NCI-H2196 treated with DMSO at 0.1 percent for 48 hours (cell line): ENCODE data around the gene USP28.

Experiments
- DNase-seq: peaks from one replicate; lab custom pipeline; 2025; ENCODE audit not compliant: unreplicated experiment; lab: John Stamatoyannopoulos, UW

Gene USP28

DNA sequence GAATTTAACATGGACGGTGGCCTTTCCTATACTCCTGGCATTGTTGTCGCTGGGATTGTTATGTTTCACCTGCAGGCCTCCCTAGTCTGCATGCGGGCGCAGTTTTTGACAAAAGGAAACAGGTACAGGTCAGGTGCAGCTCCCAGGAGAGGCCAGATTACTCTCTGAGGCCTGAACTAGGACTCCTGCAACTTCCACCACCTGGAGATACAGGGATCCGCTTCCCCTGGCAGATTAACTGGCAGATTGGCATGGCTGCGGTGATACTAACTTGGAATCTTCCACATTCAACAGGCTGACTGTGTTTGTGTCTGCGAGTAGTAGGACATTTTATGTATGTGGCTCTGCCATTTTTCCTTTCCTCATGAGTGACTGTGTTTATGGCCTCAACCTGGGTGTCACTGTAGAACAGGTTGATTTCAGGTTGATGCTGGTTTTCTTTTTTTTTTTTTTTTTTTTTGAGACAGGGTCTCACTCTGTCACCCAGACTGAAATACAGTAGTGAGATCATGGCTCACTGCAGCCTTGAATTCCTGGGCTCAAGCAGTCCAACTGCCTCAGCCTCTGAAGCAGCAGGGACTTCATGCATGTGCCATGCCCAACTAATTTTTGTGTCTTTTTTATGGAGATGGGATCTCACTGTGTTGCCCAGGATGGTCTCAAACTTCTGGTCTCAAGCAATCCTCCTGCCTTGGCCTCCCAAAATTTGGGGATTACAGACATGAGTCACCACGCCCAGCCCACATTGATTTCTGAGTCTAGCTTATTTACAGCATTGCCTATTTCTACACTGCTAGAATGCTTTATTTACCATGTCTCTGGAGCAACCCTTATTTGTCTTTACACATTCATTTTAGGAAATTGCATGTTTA is 1.7 kb upstream of the USP28 start:
- no peak for DNase-seq

DNA sequence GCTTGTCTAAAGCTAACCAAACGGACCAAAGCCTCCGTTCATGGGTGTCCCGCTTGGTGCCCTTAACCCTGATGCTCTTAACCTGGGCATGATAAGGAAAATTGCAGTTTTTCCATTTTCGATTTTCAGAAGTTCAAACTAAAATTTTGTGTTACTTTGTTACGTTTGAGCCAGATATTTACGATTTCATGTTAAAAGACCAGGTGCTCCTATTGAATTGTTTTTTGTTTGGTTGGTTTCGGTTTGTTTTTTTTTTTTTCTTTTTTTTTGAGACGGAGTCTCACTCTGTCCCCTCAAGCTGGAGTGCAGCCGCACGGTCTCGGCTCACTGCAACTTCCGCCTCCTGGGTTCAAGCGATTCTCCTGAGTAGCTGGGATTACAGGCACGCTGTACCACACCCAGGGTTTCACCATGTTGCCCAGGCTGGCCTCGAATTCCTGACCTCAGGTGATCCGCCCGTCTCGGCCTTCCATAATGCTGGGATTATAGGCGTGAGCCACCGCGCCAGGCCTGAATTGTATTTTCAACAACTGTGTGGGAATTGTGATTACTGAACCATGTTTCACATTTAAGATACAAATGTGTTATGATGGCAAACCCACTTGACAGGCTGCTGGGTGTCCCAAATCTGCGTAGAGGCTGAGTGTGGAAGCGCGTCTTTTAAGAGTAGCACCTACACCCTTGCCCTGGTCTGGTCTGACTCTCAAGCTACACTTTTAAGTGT is 864 bp upstream of the USP28 start:
- DNase-seq, result no peak

DNA sequence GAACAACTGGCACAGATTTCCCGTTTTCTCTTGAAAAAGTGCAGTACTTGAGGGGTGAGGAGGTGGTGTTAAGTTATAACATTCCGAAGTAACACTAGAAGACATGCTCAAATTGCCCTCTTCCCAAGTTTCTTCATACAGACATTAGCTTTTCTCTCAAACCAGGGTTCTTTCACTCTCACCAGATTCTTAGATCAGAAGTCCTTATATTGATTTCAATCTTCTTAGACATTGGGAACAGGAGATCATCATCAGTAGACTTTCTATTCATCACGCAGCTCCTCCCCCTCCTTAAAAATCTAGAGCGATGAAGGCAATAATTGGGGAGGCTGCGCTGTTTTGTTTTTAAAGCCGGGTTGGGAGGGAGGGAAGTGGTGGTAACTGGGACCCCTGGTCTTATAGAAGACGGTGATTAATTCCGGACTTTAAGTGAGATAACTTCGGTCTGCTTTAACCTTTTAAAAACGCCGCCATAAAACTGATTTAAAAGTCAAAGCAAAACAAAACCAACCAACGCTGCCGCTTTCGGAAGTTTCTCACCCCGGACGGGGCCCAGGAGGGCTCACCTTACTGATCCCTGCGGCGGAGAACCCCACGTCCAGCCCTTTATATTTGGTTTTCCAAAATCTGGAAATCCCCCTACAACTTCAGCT is 665 bp downstream of the USP28 start:
- DNase-seq, result no peak

DNA sequence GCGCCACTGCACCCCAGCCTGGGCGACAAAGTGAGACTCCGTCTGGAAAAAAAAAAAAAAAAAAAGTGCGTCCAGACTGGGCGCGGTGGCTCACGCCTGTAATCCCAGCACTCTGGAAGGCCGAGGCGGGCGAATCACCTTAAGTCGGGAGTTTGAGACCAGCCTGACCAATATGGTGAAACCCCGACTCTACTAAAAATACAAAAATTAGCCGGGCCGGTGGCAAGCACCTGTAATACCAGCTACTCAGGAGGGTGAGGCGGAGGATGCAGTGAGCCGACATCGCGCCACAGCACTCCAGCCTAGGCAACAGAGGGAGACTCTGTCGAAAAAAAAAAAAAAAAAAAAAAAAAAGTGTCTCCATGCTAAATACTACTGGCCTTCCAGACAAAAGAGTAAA is 1.3 kb downstream of the USP28 start:
- no peak for DNase-seq

DNA sequence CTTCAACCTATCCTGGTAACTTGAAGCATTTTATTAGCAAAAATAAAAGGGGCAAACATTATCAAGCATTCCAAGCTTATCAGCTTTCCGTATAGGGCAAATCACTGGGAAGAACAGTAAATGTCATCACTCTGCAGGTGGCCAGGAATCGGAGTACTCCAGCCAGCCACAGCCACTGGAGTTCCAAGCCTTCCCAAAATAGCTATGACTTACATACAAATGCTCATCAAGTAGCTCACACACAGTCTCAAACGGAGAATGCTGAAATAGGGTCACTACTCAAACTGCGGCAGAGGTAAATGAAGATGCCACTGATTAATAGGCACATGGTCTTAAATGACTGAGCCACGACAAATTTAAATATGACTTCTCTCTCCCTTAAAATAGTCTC is 2.1 kb downstream of the USP28 start:
- no peak for DNase-seq

DNA sequence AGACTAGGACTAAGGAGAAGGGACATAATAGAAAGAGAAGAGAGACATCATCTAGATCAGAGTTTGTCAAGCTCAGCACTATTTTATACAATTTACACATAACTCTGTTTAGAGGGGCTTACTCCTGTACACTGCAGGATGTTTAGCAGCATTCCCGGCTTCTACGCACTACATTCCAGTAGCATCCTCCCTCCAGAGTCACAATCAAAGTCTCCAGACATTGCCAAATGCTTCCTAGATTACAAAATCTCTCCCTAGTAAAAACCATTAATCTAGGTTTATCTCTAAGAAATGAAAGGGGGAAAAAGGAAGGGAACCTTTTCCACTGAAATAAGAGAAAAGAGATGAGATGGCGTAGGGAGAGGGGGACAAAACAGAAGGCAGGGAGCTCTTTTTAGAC is 4.0 kb downstream of the USP28 start:
- DNase-seq, result no peak

DNA sequence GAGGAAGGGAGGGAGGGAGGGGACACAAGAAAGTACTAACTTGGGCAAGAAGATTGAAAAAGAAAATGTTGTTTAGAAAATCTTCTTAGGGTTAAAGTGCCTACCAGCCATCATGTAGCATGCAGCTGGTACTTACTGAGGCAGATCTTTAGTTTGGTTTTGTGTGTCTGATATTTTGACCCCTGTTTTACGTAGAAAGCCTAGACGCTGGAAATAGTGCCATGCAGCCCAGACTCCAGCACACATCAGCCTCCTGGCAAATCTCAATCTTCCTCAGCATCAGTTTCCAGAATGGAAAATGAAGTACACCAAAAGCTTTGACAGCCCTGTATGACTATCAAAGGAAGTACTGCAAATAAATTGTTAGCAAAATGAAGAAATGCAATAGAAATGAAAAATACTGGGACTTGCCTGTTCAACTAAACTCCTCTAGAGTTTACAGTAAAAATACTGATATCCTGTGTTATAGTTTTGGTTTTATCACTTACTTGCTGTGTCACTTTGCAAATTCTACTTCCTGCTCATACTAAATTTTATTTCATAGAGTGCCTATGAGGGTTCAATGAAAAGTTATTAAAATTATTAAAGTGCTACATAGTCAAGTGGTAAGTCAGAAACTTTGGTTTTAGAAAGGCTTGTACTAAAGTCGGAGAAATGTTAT is 7.4 kb downstream of the USP28 start:
- no peak for DNase-seq

DNA sequence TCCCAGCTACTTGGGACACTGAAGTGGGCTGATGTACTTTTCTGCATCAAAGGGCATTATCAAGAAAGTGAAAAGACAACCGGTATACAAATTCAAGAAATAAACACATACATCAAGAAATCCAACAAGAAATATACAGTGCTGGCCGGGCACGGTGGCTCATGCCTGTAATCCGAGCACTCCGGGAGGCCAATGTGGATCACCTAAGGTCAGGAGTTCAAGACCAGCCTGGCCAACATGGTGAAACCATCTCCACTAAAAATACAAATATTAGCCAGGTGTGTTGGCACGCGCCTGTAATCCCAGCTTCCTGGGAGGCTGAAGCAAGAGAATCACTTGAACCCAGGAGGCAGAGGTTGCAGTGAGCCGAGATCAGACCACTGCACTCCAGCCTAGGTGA is 9.5 kb downstream of the USP28 start:
- no peak for DNase-seq

DNA sequence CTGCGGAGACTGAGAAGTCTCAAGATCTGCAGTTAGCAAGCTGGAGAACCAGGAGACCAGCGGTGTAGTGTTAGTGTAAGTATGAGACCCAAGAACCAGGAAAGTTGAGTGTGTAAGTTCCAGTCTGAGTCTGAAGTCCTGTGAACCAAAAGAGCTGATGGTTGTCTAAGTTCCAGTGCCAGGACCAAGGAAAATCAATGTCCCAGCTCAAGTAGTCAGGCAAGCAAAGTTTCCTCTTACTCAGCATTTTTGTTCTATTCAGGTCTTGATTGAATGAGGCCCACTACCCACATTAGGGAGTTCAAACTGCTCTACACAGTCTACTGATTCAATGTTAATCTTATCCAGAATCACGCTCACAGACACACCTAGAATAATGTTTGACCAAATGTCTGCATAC is 11.0 kb downstream of the USP28 start:
- DNase-seq, result no peak

DNA sequence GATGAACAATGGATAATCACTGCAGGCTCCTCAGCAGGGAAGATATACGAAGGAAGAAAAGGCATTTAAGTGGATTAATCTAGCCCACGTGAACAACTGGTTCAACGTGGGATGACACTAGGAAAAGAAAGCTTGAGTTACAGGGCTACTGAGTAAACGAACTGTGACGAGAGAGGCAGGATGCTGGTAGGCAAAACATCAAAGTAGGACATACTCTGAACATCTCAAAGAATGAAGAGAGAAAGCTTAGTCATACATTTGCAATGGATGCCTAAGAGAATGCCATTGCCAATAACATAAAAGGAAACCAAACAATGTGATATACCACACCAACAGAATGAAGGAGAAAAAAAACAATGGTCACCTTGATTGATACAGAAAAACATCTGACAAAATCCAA is 12.9 kb downstream of the USP28 start:
- no peak for DNase-seq

DNA sequence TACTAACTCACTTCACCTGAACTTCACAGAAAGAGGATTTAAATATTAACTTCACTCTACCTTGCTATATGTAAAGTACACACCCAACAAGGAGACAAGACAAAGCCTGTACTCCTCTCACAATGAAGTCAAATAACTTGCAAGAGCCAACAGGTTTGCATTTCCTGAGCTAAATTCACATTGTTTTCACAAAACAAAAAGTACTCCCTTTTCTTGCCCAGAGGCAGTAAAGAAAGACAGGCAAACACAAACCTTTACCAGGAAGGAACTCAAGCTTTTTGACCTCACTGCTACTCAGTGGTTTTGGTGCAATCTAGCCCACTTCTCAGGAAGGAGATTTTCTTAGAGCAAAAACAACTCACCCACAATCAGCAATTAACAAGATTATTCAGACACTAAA is 15.7 kb downstream of the USP28 start:
- no peak for DNase-seq

DNA sequence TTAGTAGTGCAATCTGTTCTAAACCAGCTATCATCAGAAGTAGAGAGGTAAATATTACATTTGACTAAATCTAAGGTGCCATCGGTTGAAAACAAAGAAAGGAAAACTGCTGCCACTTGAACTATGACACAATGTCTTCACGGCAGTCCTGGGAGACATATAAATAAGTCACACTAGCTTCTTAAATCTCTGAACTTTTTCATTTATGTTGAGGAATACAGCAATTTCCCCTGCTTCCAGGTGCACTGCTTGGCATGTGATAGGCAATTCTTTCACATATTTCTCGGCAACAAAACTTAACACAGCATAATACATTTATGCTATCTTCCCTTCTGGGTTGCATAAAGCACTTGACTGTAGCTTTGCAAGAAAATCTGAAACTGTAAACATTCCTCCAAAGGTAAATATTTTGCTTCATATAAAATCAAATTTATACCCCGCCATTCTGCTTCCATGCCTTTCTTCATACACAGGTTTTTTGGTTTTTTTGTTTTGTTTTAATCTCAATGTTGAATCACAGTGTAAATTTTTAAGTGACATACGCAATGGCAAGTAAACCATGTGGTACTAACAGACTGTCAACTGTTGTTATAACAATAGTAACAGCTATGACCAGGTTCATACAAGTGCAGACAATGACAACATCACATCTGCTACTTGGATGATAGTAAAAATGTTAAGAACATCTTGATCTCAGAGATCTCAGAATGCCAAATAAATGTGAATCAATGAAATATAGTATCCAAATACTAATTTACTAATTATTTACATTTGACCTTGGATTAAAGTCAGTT is 18.2 kb downstream of the USP28 start:
- no peak for DNase-seq

DNA sequence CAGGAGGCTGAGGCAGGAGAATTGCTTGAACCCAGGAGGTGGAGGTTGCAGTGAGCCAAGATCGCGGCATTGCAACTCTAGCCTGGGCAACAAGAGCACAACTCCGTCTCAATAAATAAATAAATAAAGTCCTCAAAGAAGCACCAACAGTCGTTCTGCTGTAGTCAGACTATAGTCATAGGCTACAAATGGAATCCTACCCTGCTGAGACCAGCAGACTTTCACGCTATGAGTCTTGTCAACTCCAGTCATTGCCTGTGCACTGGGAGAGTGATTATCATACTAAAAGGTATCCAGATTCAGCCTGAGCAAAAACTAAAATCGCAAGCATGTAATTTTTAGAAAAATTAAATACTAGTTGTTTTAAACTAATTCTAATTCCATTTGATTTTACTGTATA is 19.6 kb downstream of the USP28 start:
- DNase-seq, result no peak

DNA sequence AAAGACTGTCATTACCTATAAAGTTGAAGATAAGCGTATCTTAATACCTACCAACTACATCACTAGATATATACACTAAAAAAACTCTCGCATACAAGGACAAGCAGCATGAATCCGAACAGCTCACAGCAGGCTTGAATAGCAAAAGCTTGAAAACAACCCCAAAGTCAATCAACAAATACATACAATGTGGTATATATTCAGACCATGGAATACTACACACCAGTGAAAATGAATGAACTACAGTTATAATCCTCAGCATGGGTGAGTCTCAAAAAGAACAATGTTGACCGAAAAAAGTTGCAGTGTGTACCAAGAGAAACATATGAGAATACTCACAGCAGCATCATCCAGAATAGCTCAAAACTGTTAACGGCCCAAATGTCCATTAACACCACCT is 25.2 kb downstream of the USP28 start:
- DNase-seq, result no peak

DNA sequence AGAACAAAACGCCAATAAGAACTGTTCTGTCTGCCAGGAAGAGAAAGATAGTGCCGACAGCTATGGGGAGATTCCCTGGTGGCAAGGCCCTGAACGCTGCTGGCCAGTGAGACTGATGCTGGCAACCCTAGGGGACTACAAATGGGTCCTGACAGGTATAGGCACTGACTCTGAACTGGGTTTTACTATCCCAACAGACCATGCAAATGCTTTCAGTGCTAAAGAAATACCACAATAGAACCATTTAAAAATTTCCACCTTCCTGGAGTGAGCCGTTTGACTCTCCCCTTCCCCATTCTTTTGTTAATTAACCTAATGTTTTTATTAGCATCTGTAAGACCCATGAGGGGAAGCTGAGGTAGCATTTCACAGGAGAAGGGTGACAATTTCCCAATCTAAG is 25.7 kb downstream of the USP28 start:
- no peak for DNase-seq

DNA sequence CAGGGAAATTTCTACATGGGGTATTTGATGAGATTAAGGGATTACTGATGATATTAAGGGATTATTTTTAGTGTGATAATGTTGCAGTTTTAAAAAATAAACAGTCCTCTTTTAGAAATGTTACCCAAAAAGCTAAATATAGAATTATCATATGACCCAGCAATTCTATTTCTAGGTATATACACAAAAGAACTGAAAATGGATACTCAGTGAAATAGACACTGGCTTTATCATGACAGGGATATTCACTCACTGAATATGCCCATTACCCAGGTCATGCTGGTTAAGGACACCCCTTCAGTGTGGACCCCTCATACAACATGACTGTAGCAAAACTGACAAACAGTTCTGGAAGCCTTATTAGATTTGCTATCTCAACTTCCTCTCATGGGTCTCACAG is 27.8 kb downstream of the USP28 start:
- DNase-seq, result no peak

DNA sequence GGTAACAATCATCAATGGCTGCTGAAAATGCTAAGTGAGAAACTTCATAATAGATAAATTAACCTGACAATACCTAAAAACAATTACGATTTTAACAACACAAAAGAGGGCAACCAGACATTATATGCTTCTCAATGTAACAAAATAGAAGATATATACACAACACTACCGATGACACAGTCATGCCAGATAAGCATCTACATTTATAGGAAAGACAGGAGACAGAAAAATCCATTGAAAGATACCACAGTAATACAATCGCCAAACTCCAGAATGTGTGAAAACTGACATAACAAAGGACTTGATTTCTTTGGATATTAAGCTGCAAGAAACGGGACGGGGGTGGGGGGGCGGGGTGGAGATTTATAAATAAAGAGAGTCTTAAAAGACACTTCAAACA is 28.3 kb downstream of the USP28 start:
- no peak for DNase-seq

DNA sequence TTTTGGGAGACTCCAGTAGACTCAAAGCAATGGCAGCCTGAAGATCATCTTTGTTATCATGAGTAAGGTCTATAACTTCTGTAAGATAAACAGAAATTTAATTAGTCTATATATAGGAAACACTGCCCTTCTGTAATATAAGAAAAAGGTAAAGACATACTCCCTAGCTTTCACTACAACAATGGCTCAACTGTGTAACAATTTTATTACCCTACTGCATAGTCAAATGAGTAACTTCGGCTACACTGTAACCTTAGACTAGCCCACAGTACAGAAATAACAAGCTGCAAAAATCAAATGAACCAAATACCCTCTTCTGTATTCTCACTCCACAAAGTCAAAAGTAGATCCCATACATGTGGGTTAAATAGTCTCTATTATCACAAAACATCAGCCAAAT is 33.7 kb downstream of the USP28 start:
- DNase-seq, result no peak

DNA sequence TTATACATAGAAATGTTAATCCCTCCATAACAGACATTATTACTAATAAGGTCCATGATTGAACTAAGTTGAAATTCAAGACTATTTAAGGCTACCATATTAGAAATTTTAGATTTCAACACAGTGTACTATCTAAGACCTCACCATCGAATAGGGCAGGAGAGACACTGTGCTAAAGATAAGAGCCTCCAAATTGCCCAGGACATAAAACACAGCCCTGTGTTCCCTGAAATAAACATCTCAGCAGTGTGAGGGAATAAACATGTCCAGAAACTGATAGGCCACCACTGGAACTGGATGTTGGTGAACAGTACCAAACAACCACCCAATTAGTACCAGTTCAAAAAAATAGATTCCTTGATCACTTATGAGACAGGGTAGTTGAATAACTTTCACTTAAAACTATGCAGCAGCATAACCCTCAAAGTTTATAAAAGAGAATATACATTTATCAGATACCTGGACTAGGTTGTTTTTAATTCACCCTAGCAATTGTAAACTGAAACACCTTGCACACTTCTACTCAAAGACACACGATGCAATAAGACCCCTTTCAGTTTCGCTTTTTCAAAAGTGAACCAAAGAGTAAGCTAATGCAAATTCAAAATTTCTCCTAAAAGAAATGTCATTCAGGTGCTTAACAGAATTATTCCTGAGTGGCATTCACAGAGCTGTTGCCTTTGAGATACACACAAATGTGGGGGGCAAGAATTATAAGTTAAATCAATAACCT is 34.3 kb downstream of the USP28 start:
- no peak for DNase-seq

DNA sequence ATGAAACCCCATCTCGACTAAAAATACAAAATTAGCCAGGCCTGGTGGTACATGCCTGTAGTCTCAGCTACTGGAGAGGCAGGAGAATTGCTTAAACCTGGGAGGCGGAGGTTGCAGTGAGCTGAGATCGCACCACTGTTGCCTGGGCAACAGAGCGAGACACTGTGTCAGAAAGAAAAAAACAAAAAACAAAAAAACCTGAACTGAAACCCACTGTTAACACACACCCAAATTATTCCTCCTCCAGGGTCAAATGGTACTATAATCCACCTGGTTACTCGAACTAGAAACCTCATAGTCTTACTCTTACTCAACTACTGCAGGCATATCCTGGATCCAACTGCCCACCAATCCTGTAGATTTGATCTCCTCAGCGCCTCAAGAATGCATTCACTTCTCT is 35.5 kb downstream of the USP28 start:
- no peak for DNase-seq
